Measurements from ENCODE around the gene RASSF8. TPM values are rescaled to one million over a fixed set of nuclear protein-coding genes. Genes with fewer than 3 reads are reported as not detected.

RASSF8 gene
- total RNA-seq, 2 experiments from 2014 or later = not detected

- no peak overlapping the region for H2AFZ ChIP-seq (ENCODE audit: low read length)
- H3K79me2 ChIP-seq (ENCODE audit: insufficient read depth, low read depth, low read length) = no peaks in the 10 kb centered on the region
- no peaks in the 10 kb centered on the region for H3K9me3 ChIP-seq (ENCODE audit: low read length)
- intact Hi-C loops (cut with micrococcal nuclease; ENCODE audit: unreplicated experiment) = no loop called here
- BruUV-seq (replicated peaks) = no TSS peak
- ChIA-PET POLR2A (interaction anchor here (0.6 to 1.0 kb wide), 2 partner anchors 10 to 66 kb away, joined by 3 read pairs; no protein-coding TSS in a partner anchor), CTCF (ENCODE audit: unreplicated experiment) (no interaction called here)
- no peaks in the 10 kb centered on the region for H3K36me3 ChIP-seq (ENCODE audit: insufficient read depth, low read length)
- no peak overlapping the region for H3K4me2 ChIP-seq (ENCODE audit: low read length)
- no peak overlapping the region for H3K27ac ChIP-seq (ENCODE audit: low read depth, low read length, poor library complexity, severe bottlenecking)
- H3K4me1 ChIP-seq (ENCODE audit: insufficient read depth, low read length, poor library complexity, severe bottlenecking) = no peaks in the 10 kb centered on the region
- TF ChIP-seq EZH2phosphoT487 (IDR thresholded peaks at IDR 0.05; ENCODE audit: borderline replicate concordance, low read depth, low read length) (no peak), CTCF (conservative IDR thresholded peaks at IDR 0.05; ENCODE audit: low read length) (no peak)
- H3K4me3 ChIP-seq (ENCODE audit: low read depth, low read length, poor library complexity, severe bottlenecking) = no peak overlapping the region
- no peaks in the 10 kb centered on the region for H4K20me1 ChIP-seq (ENCODE audit: insufficient read depth, low read length)
- DNase-seq (ENCODE audit: low spot score) = no peak
- H3K9me2 ChIP-seq (ENCODE audit: insufficient read depth, low read length) = no peaks in the 10 kb centered on the region
Observed at GRCh38 chr12:26106347-26106746, 147.9 kb downstream of the RASSF8 start.

- DNase-seq (ENCODE audit: low spot score) = no peak
- no peaks in the 10 kb centered on the region for H4K20me1 ChIP-seq (ENCODE audit: insufficient read depth, low read length)
- no peaks in the 10 kb centered on the region for H3K4me1 ChIP-seq (ENCODE audit: insufficient read depth, low read length, poor library complexity, severe bottlenecking)
- no peak for TF ChIP-seq CTCF (conservative IDR thresholded peaks at IDR 0.05; ENCODE audit: low read length)
- no peak for TF ChIP-seq EZH2phosphoT487 (IDR thresholded peaks at IDR 0.05; ENCODE audit: borderline replicate concordance, low read depth, low read length)
- no peaks in the 10 kb centered on the region for H3K36me3 ChIP-seq (ENCODE audit: insufficient read depth, low read length)
- H3K4me3 ChIP-seq (ENCODE audit: low read depth, low read length, poor library complexity, severe bottlenecking) = no peak overlapping the region
- H2AFZ ChIP-seq (ENCODE audit: low read length) = no peak overlapping the region
- ChIA-PET CTCF (ENCODE audit: unreplicated experiment) (no interaction called here), POLR2A (interaction anchor here (0.9 kb wide), 1 partner anchor 7 kb away, joined by 3 read pairs; no protein-coding TSS in a partner anchor)
- no peaks in the 10 kb centered on the region for H3K9me2 ChIP-seq (ENCODE audit: insufficient read depth, low read length)
- no peaks in the 10 kb centered on the region for H3K79me2 ChIP-seq (ENCODE audit: insufficient read depth, low read depth, low read length)
- BruUV-seq (replicated peaks) = no TSS peak
- intact Hi-C loops (cut with micrococcal nuclease; ENCODE audit: unreplicated experiment) = no loop called here
- no peak overlapping the region for H3K4me2 ChIP-seq (ENCODE audit: low read length)
- H3K27ac ChIP-seq (ENCODE audit: low read depth, low read length, poor library complexity, severe bottlenecking) = no peak overlapping the region
- H3K9me3 ChIP-seq (ENCODE audit: low read length) = no peaks in the 10 kb centered on the region
Observed at GRCh38 chr12:26108915-26109314, 150.4 kb downstream of the RASSF8 start.

- H3K4me2 ChIP-seq (ENCODE audit: low read length) = no peak overlapping the region
- no peaks in the 10 kb centered on the region for H3K79me2 ChIP-seq (ENCODE audit: insufficient read depth, low read depth, low read length)
- POLR2A ChIA-PET = interaction anchor here (0.5 kb wide), 1 partner anchor 401 kb away, joined by 4 read pairs; no protein-coding TSS in a partner anchor
- intact Hi-C loops (cut with micrococcal nuclease; ENCODE audit: unreplicated experiment) = no loop called here
- DNase-seq (ENCODE audit: low spot score) = no peak
- no peaks in the 10 kb centered on the region for H3K9me2 ChIP-seq (ENCODE audit: insufficient read depth, low read length)
- no peak overlapping the region for H2AFZ ChIP-seq (ENCODE audit: low read length)
- H3K27ac ChIP-seq (ENCODE audit: low read depth, low read length, poor library complexity, severe bottlenecking) = no peak overlapping the region
- H4K20me1 ChIP-seq (ENCODE audit: insufficient read depth, low read length) = no peaks in the 10 kb centered on the region
- BruUV-seq (replicated peaks) = no TSS peak
- H3K9me3 ChIP-seq (ENCODE audit: low read length) = no peaks in the 10 kb centered on the region
- CTCF ChIA-PET (ENCODE audit: unreplicated experiment) = no interaction called here
- TF ChIP-seq EZH2phosphoT487 (IDR thresholded peaks at IDR 0.05; ENCODE audit: borderline replicate concordance, low read depth, low read length) (no peak), CTCF (conservative IDR thresholded peaks at IDR 0.05; ENCODE audit: low read length) (no peak)
- H3K36me3 ChIP-seq (ENCODE audit: insufficient read depth, low read length) = no peaks in the 10 kb centered on the region
- H3K4me3 ChIP-seq (ENCODE audit: low read depth, low read length, poor library complexity, severe bottlenecking) = no peak overlapping the region
- H3K4me1 ChIP-seq (ENCODE audit: insufficient read depth, low read length, poor library complexity, severe bottlenecking) = no peaks in the 10 kb centered on the region
Observed at GRCh38 chr12:26109343-26109881, 150.9 kb downstream of the RASSF8 start.

All from OCI-LY7 (cell line).